ENCODE data around the gene FBXO44.

GRCh38 chr1:11653861-11654136, 878 bp upstream of the FBXO44 start:
- TF ChIP-seq CTCF (IDR thresholded peaks at IDR 0.05 in 2 of 3, conservative IDR thresholded peaks at IDR 0.05 in 1 of 3; ENCODE audit: borderline replicate concordance in 1 of 3, insufficient read depth in 1 of 3, low read depth in 2 of 3, low read length in 2 of 3): no peak
- TF ChIP-seq POLR2AphosphoS5 (IDR thresholded peaks at IDR 0.05; ENCODE audit: low read depth, low read length): no peak
- no peak for TF ChIP-seq POLR2A (IDR thresholded peaks at IDR 0.05; ENCODE audit: borderline replicate concordance, extremely low read depth, insufficient read depth, insufficient read length)
